HL-60 (cell line): ENCODE measurements around the gene LONP2.

Experiments
- GABPA ChIP-seq: IDR thresholded peaks from 2 replicates; pipeline ENCODE4 v1.6.1; 2012; ENCODE audit warnings: low read depth
- TF ChIP-seq, protein P1 (sequence below): IDR thresholded peaks from one replicate; pipeline ENCODE4 v1.5.1; 2011; ENCODE audit warnings: low read length, control low read depth, inconsistent platforms; ENCODE audit not compliant: insufficient read depth
- TF ChIP-seq, protein P2 (sequence below): IDR thresholded peaks from 2 replicates; pipeline ENCODE4 v1.6.1; 2012; ENCODE audit warnings: low read depth; ENCODE audit not compliant: insufficient replicate concordance

DNA sequence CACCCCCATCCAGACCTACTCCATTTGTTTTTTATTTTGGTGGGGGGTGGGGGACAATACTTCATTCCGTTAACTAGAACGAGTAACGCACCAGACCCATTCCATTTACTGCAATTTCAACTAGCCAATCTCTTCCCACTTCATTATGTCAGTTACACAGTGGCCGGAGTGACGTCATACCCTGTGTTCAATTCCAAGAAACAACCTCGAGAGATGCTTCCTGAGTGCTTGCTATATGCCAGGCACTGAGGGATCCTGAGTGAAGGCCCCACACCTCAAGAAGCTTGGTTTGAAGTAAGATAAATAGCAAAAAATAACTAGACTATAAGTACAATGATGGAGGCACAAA, 150.2 kb downstream of the LONP2 start:
- TF ChIP-seq, protein P1, sequence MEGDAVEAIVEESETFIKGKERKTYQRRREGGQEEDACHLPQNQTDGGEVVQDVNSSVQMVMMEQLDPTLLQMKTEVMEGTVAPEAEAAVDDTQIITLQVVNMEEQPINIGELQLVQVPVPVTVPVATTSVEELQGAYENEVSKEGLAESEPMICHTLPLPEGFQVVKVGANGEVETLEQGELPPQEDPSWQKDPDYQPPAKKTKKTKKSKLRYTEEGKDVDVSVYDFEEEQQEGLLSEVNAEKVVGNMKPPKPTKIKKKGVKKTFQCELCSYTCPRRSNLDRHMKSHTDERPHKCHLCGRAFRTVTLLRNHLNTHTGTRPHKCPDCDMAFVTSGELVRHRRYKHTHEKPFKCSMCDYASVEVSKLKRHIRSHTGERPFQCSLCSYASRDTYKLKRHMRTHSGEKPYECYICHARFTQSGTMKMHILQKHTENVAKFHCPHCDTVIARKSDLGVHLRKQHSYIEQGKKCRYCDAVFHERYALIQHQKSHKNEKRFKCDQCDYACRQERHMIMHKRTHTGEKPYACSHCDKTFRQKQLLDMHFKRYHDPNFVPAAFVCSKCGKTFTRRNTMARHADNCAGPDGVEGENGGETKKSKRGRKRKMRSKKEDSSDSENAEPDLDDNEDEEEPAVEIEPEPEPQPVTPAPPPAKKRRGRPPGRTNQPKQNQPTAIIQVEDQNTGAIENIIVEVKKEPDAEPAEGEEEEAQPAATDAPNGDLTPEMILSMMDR = no peak
- TF ChIP-seq, protein P2, sequence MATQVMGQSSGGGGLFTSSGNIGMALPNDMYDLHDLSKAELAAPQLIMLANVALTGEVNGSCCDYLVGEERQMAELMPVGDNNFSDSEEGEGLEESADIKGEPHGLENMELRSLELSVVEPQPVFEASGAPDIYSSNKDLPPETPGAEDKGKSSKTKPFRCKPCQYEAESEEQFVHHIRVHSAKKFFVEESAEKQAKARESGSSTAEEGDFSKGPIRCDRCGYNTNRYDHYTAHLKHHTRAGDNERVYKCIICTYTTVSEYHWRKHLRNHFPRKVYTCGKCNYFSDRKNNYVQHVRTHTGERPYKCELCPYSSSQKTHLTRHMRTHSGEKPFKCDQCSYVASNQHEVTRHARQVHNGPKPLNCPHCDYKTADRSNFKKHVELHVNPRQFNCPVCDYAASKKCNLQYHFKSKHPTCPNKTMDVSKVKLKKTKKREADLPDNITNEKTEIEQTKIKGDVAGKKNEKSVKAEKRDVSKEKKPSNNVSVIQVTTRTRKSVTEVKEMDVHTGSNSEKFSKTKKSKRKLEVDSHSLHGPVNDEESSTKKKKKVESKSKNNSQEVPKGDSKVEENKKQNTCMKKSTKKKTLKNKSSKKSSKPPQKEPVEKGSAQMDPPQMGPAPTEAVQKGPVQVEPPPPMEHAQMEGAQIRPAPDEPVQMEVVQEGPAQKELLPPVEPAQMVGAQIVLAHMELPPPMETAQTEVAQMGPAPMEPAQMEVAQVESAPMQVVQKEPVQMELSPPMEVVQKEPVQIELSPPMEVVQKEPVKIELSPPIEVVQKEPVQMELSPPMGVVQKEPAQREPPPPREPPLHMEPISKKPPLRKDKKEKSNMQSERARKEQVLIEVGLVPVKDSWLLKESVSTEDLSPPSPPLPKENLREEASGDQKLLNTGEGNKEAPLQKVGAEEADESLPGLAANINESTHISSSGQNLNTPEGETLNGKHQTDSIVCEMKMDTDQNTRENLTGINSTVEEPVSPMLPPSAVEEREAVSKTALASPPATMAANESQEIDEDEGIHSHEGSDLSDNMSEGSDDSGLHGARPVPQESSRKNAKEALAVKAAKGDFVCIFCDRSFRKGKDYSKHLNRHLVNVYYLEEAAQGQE = no peak
- TF ChIP-seq GABPA = no peak
